Aorta (tissue), 5 donors: ENCODE results near the gene DOC2A. TPM values are rescaled to one million over a fixed set of nuclear protein-coding genes. Genes with fewer than 3 reads are reported as not detected.
"Not testable (repeated sequence)": the region's sequence is repeated elsewhere in the genome, so short reads cannot be mapped to it uniquely, and the experiment has no call there.

ENCODE experiments used
- ATAC-seq: fragments of 200-7000 bp; cut with Tn5 transposase; one replicate; pipeline ENCODE4 v1.9.1; 2022; ENCODE audit warnings: moderate library complexity; ENCODE audit not compliant: low FRiP score
- DNase-seq, 2 donors: peaks; one replicate each; pipeline ENCODE4 v3.0.0-alpha.2; 2020
- H3K27ac ChIP-seq, 2 donors: one replicate each; pipeline ENCODE4 v1.5.1; 2013; ENCODE audit warnings: low read length in 2 of 2, mild to moderate bottlenecking in 2 of 2, moderate library complexity in 2 of 2, control low read depth in 1 of 2, inconsistent platforms in 1 of 2, low read depth in 1 of 2
- H3K27me3 ChIP-seq, 2 donors: one replicate each; pipeline ENCODE4 v1.6.1; 2013; ENCODE audit warnings: control low read depth in 1 of 2, low read length in 1 of 2, mild to moderate bottlenecking in 1 of 2, moderate library complexity in 1 of 2; ENCODE audit not compliant: insufficient read depth in 2 of 2, control insufficient read depth in 1 of 2
- H3K36me3 ChIP-seq, 2 donors: one replicate each; pipeline ENCODE4 v1.6.1; 2013; ENCODE audit warnings: control low read depth in 1 of 2, low read length in 1 of 2, mild to moderate bottlenecking in 1 of 2; ENCODE audit not compliant: insufficient read depth in 2 of 2, control insufficient read depth in 1 of 2
- H3K4me1 ChIP-seq, 2 donors: one replicate each; pipeline ENCODE4 v1.6.1; 2013; ENCODE audit warnings: low read length in 2 of 2, control low read depth in 1 of 2, mild to moderate bottlenecking in 1 of 2, moderate library complexity in 1 of 2; ENCODE audit not compliant: insufficient read depth in 2 of 2, control insufficient read depth in 1 of 2
- H3K4me3 ChIP-seq, 2 donors: one replicate each; pipeline ENCODE4 v1.5.1; 2013; ENCODE audit warnings: low read length in 2 of 2, control low read depth in 1 of 2, mild to moderate bottlenecking in 1 of 2
- H3K9me3 ChIP-seq: one replicate; pipeline ENCODE4 v1.6.1; 2013; ENCODE audit warnings: mild to moderate bottlenecking, low read length; ENCODE audit not compliant: control insufficient read depth
- WGBS, 2 donors: extraction: QIAGEN DNeasy Blood & Tissue Kit; methylation state at CpG; one replicate each; pipeline ENCODE4 v1.1.7; 2013; 5-methylcytosine and 5-hydroxymethylcytosine counted together
- intact Hi-C, 2 donors: fragments of 100-400 bp; cut with DNase I; formaldehyde crosslinking; loops; one replicate each; pipeline versions ENCODE4 v1.14.2 to v1.15.0; 2022
- polyA plus RNA-seq, 2 donors: library from polyadenylated mRNA; stranded (reverse); fragments of 200-250 nt; gene quantifications; one replicate each; pipeline ENCODE4 v1.2.3, GENCODE V29; 2013
- total RNA-seq, 2 donors: library from RNA; stranded (reverse); fragmentation: NEBNext Ultra II Directional; extraction: Animal tissue kit (Norgen Biotek cat#: 25700); gene quantifications; one replicate each; pipeline ENCODE4 v1.2.1, GENCODE V29; 2021
- donor health status: healthy with polysubstance abuse.
- donor health status: Bipolar disorder and iron deficiency.
- donor health status: DM: no; HTN: no; CAD: no.
- donor health status: DM: no; HTN: no; CAD: no.
- donor health status: DM: yes; HTN: yes; CAD: no.

Gene DOC2A
- total and polyA plus RNA-seq, 4 donors, result 0.08 to 1.8 (median 0.23) TPM; not detected in 1

- Histone ChIP-seq H3K4me1 (no peaks in the 10 kb centered on the region), H3K27me3 (no peaks in the 10 kb centered on the region), H3K9me3 (no peaks in the 10 kb centered on the region), H3K27ac (peak overlapping the region in 1 of 2 donors; percentile 39), H3K4me3 (peak overlapping the region; percentile 29 to 72), H3K36me3 (no peaks in the 10 kb centered on the region)
- intact Hi-C loops, result loop anchor here (5.0 to 10.0 kb wide), 3 partner anchors 35 to 98 kb away; partner anchors contain the start of genes CDIPT (in 1 of the 2), HIRIP3 (in 1 of the 2), INO80E (in 1 of the 2) and KCTD13 (in 1 of the 2)
- DNase-seq (no peak), ATAC-seq (peak; percentile 61)
- WGBS, 2 donors, result 1% methylated on average over 18 of the region's 18 CpGs
Observed at GRCh38 chr16:29962344-29962994, 48.4 kb downstream of the DOC2A start.

DNA sequence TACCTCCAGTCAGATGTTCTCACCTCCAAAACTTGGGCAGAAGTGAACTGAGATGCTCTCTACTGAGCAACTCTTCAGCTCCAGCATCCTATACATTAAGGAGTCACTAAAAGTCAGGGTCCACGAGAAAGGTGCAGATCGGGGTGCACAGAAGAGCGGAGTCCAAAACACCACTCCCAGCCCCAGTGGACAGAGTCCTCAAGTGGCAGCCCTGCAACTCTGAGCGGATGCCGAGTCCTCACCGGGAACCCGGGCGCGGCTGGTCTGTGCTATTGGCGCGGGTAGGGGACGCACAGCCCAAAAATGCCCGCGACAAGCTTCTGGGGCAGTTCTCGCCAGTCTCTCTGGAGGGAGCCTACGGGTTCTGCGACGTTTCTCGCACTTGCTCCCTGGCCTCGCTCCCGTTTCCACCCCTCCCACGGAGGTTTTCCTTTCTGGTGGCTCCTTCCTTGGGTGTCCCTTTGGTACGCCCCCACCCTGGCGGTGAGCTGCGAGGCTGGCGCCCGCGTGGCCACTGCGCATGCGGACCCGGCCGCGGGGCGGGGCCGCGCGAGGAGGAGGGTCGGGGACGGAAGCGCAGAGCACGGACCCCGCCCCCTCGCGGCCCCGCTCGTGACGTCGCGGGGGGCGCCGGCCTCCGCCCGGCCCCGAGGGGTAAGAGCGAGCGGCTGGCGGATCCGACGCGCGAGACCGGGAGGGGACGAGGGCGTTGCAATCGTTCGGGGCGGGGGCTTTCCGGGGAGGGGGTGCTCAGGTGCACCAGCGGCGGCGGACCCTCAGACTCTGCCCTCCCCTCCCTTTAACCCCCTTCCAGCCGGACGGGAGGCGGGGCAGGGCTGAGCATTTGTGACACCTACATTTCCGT lies 49.1 kb downstream of the DOC2A start, which contains the start of gene TMEM219:
TMEM219 (plus strand) TSS at position 601 of the 865 bp plus-strand sequence. CDS start 1,065 bp downstream, outside the sequence.
- Histone ChIP-seq H3K4me3 (peak within 1 kb of the TSS; percentile 29 to 72), H3K27ac (peak within 1 kb of the TSS in 1 of 2 donors; percentile 72), H3K27me3 (no peaks in the 10 kb centered on the region), H3K36me3 (no peaks in the 10 kb centered on the region), H3K4me1 (no peaks in the 10 kb centered on the region), H3K9me3 (no peaks in the 10 kb centered on the region)
- ATAC-seq, result peak; percentile 96
- intact Hi-C loops, result loop anchor here (2.0 to 10.0 kb wide), 4 partner anchors 34 to 97 kb away; partner anchors contain the start of genes KCTD13 (in 2 of the 2), CDIPT (in 1 of the 2), HIRIP3 (in 1 of the 2) and INO80E (in 1 of the 2)
- peak; percentile 94 to 97 for DNase-seq
- 0 to 1% methylated on average over 66 to 75 of the region's 75 CpGs for WGBS, 2 donors

DNA sequence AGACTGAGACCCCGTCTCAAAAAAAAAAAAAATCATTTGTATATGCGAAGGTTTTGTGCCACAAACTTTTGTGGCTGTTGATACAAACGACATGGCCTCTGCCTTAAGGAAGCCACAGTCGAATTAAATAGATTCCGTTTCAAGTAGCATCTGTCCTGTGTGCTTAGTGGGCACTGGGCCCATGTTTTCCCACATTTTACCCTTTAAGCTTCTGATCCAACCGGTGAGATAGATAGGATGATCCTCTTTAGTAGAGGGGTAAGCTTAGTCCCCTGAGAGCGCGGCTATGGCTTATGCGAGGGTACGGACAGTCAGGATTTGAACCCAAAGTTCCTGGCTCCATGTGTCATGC lies 49.7 kb downstream of the DOC2A start:
- Histone ChIP-seq H3K27ac (peak overlapping the region in 1 of 2 donors; percentile 72), H3K27me3 (no peaks in the 10 kb centered on the region), H3K4me3 (peak overlapping the region; percentile 18 to 72), H3K4me1 (no peaks in the 10 kb centered on the region), H3K36me3 (no peaks in the 10 kb centered on the region), H3K9me3 (no peaks in the 10 kb centered on the region)
- WGBS, 2 donors, result 58 to 66% methylated on average over 10 of the region's 10 CpGs
- no peak for ATAC-seq
- intact Hi-C loops, result loop anchor here (2.0 to 10.0 kb wide), 4 partner anchors 34 to 96 kb away; partner anchors contain the start of genes KCTD13 (in 2 of the 2), CDIPT (in 1 of the 2), HIRIP3 (in 1 of the 2) and INO80E (in 1 of the 2)
- DNase-seq, result peak in 1 of 2 donors; percentile 42

GRCh38 chr16:29959821-29960220 lies 51.0 kb downstream of the DOC2A start:
- not testable (repeated sequence) for H3K27ac ChIP-seq, H3K27me3 ChIP-seq, DNase-seq, H3K36me3 ChIP-seq, ATAC-seq, H3K4me1 ChIP-seq, H3K4me3 ChIP-seq, H3K9me3 ChIP-seq
- 92 to 93% methylated on average over 4 of the region's 4 CpGs for WGBS, 2 donors
- intact Hi-C loops, result loop anchor here (2.0 to 10.0 kb wide), 4 partner anchors 33 to 95 kb away; partner anchors contain the start of genes KCTD13 (in 2 of the 2), CDIPT (in 1 of the 2), HIRIP3 (in 1 of the 2) and INO80E (in 1 of the 2)

DNA sequence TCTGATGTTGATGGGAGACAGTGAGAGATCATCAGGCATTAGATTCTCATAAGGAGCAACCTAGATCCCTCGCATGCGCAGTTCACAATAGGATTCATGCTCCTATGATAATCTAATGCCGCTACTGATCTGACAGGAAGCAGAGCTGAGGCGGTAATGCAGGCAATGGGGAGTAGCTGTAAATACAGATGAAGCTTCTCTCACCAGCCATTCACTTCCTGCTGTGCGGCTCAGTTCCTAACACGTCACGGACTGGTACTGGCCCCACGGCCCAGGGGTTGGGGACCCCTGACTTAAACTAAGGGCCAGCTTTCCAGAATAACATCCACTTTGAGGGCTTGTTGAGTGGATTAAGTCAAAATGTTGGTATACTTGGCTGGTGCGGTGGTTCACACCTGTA lies 51.5 kb downstream of the DOC2A start:
- ATAC-seq, result no peak
- no peaks in the 10 kb centered on the region for H3K36me3 ChIP-seq
- intact Hi-C loops, result no loop called here
- peak in 1 of 2 donors; percentile 61 for DNase-seq
- H3K4me3 ChIP-seq, result no peak overlapping the region
- whole genome bisulfite sequencing, 2 donors, result 83 to 88% methylated on average over 9 of the region's 9 CpGs
- no peaks in the 10 kb centered on the region for H3K4me1 ChIP-seq
- no peak overlapping the region for H3K27ac ChIP-seq
- no peaks in the 10 kb centered on the region for H3K9me3 ChIP-seq
- no peaks in the 10 kb centered on the region for H3K27me3 ChIP-seq

- Histone ChIP-seq H3K4me3 (no peak overlapping the region), H3K27ac (no peak overlapping the region), H3K36me3 (no peaks in the 10 kb centered on the region), H3K9me3 (no peaks in the 10 kb centered on the region), H3K27me3 (no peaks in the 10 kb centered on the region), H3K4me1 (no peaks in the 10 kb centered on the region)
- WGBS, 2 donors, result 81 to 83% methylated on average over 5 of the region's 5 CpGs
- intact Hi-C loops, result no loop called here
- ATAC-seq, result no peak
- DNase-seq, result peak in 1 of 2 donors; percentile 6
Observed at GRCh38 chr16:29958756-29959155, 52.1 kb downstream of the DOC2A start.

Other genes starting within 250 kb of the DOC2A start
- gene ZG16, start 232.8 kb downstream of the DOC2A start, total RNA-seq, result under 1 TPM in 1 of 2 donors, not detected in 1; 0.12 TPM
- 10 to 100 TPM in 1 of 2 donors, 1 to 10 TPM in 1; 4.3 to 23.9 TPM for gene ZG16, start 232.8 kb downstream of the DOC2A start, polyA plus RNA-seq
- gene KIF22, start 220.3 kb downstream of the DOC2A start, total RNA-seq, result 10 to 100 TPM in 1 of 2 donors, 1 to 10 TPM in 1; 7.4 to 13.0 TPM
- gene KIF22, start 220.3 kb downstream of the DOC2A start, polyA plus RNA-seq, result 10 to 100 TPM; 10.6 to 41.4 TPM
- 100 to 1,000 TPM; 109 to 127 TPM for gene MAZ, start 204.5 kb downstream of the DOC2A start, total RNA-seq
- gene MAZ, start 204.5 kb downstream of the DOC2A start, polyA plus RNA-seq, result 100 to 1,000 TPM; 112 to 121 TPM
- 10 to 100 TPM; 10.9 to 30.6 TPM for gene PRRT2, start 198.8 kb downstream of the DOC2A start, total RNA-seq
- gene PRRT2, start 198.8 kb downstream of the DOC2A start, polyA plus RNA-seq, result 10 to 100 TPM in 1 of 2 donors, 1 to 10 TPM in 1; 5.3 to 36.6 TPM
- 10 to 100 TPM; 14.9 to 29.7 TPM for gene PAGR1, start 194.9 kb downstream of the DOC2A start, total RNA-seq
- gene PAGR1, start 194.9 kb downstream of the DOC2A start, polyA plus RNA-seq, result 10 to 100 TPM; 24.2 to 85.3 TPM
- 100 to 1,000 TPM; 138 to 184 TPM for gene MVP, start 190.6 kb downstream of the DOC2A start, total RNA-seq
- 100 to 1,000 TPM in 1 of 2 donors, 10 to 100 TPM in 1; 76.8 to 186 TPM for gene MVP, start 190.6 kb downstream of the DOC2A start, polyA plus RNA-seq
- 10 to 100 TPM; 63.6 to 81.1 TPM for gene CDIPT, start 147.8 kb downstream of the DOC2A start, total RNA-seq
- gene CDIPT, start 147.8 kb downstream of the DOC2A start, polyA plus RNA-seq, result 10 to 100 TPM; 60.9 to 98.0 TPM
- 1 to 10 TPM in 1 of 2 donors, under 1 TPM in 1; 0.71 to 1.4 TPM for gene SEZ6L2, start 111.5 kb downstream of the DOC2A start, total RNA-seq
- gene SEZ6L2, start 111.5 kb downstream of the DOC2A start, polyA plus RNA-seq, result under 1 TPM; 0.56 to 0.63 TPM
- gene ASPHD1, start 110.5 kb downstream of the DOC2A start, total RNA-seq, result under 1 TPM; 0.39 to 0.48 TPM
- under 1 TPM in 1 of 2 donors, not detected in 1; 0.46 TPM for gene ASPHD1, start 110.5 kb downstream of the DOC2A start, polyA plus RNA-seq
- gene KCTD13, start 84.8 kb downstream of the DOC2A start, total RNA-seq, result 10 to 100 TPM; 25.0 to 31.4 TPM
- gene KCTD13, start 84.8 kb downstream of the DOC2A start, polyA plus RNA-seq, result 10 to 100 TPM in 1 of 2 donors, 1 to 10 TPM in 1; 5.3 to 20.8 TPM
- 100 to 1,000 TPM in 1 of 2 donors, 10 to 100 TPM in 1; 88.0 to 115 TPM for gene TMEM219, start 48.9 kb downstream of the DOC2A start, total RNA-seq
- 100 to 1,000 TPM; 189 to 244 TPM for gene TMEM219, start 48.9 kb downstream of the DOC2A start, polyA plus RNA-seq
- gene TAOK2, start 37.2 kb downstream of the DOC2A start, total RNA-seq, result 10 to 100 TPM; 37.5 to 57.7 TPM
- 10 to 100 TPM in 1 of 2 donors, 1 to 10 TPM in 1; 7.6 to 24.2 TPM for gene TAOK2, start 37.2 kb downstream of the DOC2A start, polyA plus RNA-seq
- 1 to 10 TPM; 7.9 to 8.8 TPM for gene HIRIP3, start 15.4 kb downstream of the DOC2A start, total RNA-seq
- 10 to 100 TPM; 13.3 to 23.6 TPM for gene HIRIP3, start 15.4 kb downstream of the DOC2A start, polyA plus RNA-seq
- gene INO80E, start 14.8 kb downstream of the DOC2A start, total RNA-seq, result 10 to 100 TPM; 46.1 to 73.1 TPM
- 100 to 1,000 TPM in 1 of 2 donors, 10 to 100 TPM in 1; 51.0 to 108 TPM for gene INO80E, start 14.8 kb downstream of the DOC2A start, polyA plus RNA-seq
- not detected for gene C16orf92, start 12.2 kb upstream of the DOC2A start, total RNA-seq
- gene C16orf92, start 12.2 kb upstream of the DOC2A start, polyA plus RNA-seq, result not detected
- not detected for gene TLCD3B, start 20.2 kb upstream of the DOC2A start, total RNA-seq
- not detected for gene TLCD3B, start 20.2 kb upstream of the DOC2A start, polyA plus RNA-seq
- gene ALDOA, start 54.7 kb upstream of the DOC2A start, total RNA-seq, result 100 to 1,000 TPM; 791 to 861 TPM
- 100 to 1,000 TPM; 494 to 621 TPM for gene ALDOA, start 54.7 kb upstream of the DOC2A start, polyA plus RNA-seq
- 10 to 100 TPM; 50.2 to 51.0 TPM for gene PPP4C, start 65.0 kb upstream of the DOC2A start, total RNA-seq
- 10 to 100 TPM; 58.0 to 70.3 TPM for gene PPP4C, start 65.0 kb upstream of the DOC2A start, polyA plus RNA-seq
- 1 to 10 TPM in 1 of 2 donors, under 1 TPM in 1; 0.62 to 1.4 TPM for gene TBX6, start 80.9 kb upstream of the DOC2A start, total RNA-seq
- gene TBX6, start 80.9 kb upstream of the DOC2A start, polyA plus RNA-seq, result 1 to 10 TPM in 1 of 2 donors, not detected in 1; 1.7 TPM
- 10 to 100 TPM; 66.0 to 90.3 TPM for gene YPEL3, start 85.2 kb upstream of the DOC2A start, total RNA-seq
- gene YPEL3, start 85.2 kb upstream of the DOC2A start, polyA plus RNA-seq, result 100 to 1,000 TPM in 1 of 2 donors, 10 to 100 TPM in 1; 94.2 to 240 TPM
- gene GDPD3, start 102.5 kb upstream of the DOC2A start, total RNA-seq, result 10 to 100 TPM in 1 of 2 donors, 1 to 10 TPM in 1; 6.0 to 18.1 TPM
- 10 to 100 TPM in 1 of 2 donors, 1 to 10 TPM in 1; 2.1 to 22.8 TPM for gene GDPD3, start 102.5 kb upstream of the DOC2A start, polyA plus RNA-seq
- gene MAPK3, start 112.2 kb upstream of the DOC2A start, total RNA-seq, result 100 to 1,000 TPM in 1 of 2 donors, 10 to 100 TPM in 1; 95.0 to 138 TPM
- 100 to 1,000 TPM; 110 to 135 TPM for gene MAPK3, start 112.2 kb upstream of the DOC2A start, polyA plus RNA-seq
- gene CORO1A, start 172.6 kb upstream of the DOC2A start, total RNA-seq, result 10 to 100 TPM; 38.4 to 42.8 TPM
- gene CORO1A, start 172.6 kb upstream of the DOC2A start, polyA plus RNA-seq, result 10 to 100 TPM; 12.8 to 48.2 TPM
- gene BOLA2B, start 182.6 kb upstream of the DOC2A start, total RNA-seq, result 10 to 100 TPM; 31.3 to 52.1 TPM
- 100 to 1,000 TPM in 1 of 2 donors, 10 to 100 TPM in 1; 81.6 to 145 TPM for gene BOLA2B, start 182.6 kb upstream of the DOC2A start, polyA plus RNA-seq
- gene SLX1A, start 182.8 kb upstream of the DOC2A start, total RNA-seq, result 10 to 100 TPM; 19.8 to 38.9 TPM
- gene SLX1A, start 182.8 kb upstream of the DOC2A start, polyA plus RNA-seq, result 10 to 100 TPM; 23.4 to 66.6 TPM
- gene SULT1A3, start 188.2 kb upstream of the DOC2A start, total RNA-seq, result 10 to 100 TPM in 1 of 2 donors, 1 to 10 TPM in 1; 6.6 to 29.7 TPM
- 10 to 100 TPM; 19.7 to 91.1 TPM for gene SULT1A3, start 188.2 kb upstream of the DOC2A start, polyA plus RNA-seq
- gene NPIPB13, start 237.5 kb upstream of the DOC2A start, total RNA-seq, result 10 to 100 TPM; 19.5 to 25.8 TPM
- 1 to 10 TPM in 1 of 2 donors, under 1 TPM in 1; 0.13 to 8.5 TPM for gene NPIPB13, start 237.5 kb upstream of the DOC2A start, polyA plus RNA-seq